GM23248 (cell line): Measurements from ENCODE around the gene ZSCAN5C. TPM values are rescaled to one million over a fixed set of nuclear protein-coding genes. Genes with fewer than 3 reads are reported as not detected.
"Not testable (repeated sequence)": the region's sequence is repeated elsewhere in the genome, so short reads cannot be mapped to it uniquely, and the experiment has no call there.

Experiments used
- DNase-seq: peaks from one replicate; pipeline ENCODE4 v3.0.0-alpha.2; 2015
- H2AFZ ChIP-seq: fragments of 200-600 bp; sonication (generic); 2 replicates; pipeline ENCODE4 v1.6.1; 2016; ENCODE audit warnings: antibody characterized with exemption
- H3F3A ChIP-seq: fragments of 200-600 bp; sonication (generic); 2 replicates; pipeline ENCODE4 v1.6.1; 2016; ENCODE audit warnings: mild to moderate bottlenecking, antibody characterized with exemption, mixed run types; ENCODE audit not compliant: insufficient read depth
- H3K27ac ChIP-seq: fragments of 200-600 bp; sonication (generic); 2 replicates; pipeline ENCODE4 v1.5.1; 2016; ENCODE audit warnings: mild to moderate bottlenecking
- H3K27me3 ChIP-seq: fragments of 200-600 bp; sonication (generic); replicated peaks from 2 replicates; pipeline ENCODE4 v1.6.1; 2016; ENCODE audit warnings: mild to moderate bottlenecking; ENCODE audit not compliant: insufficient read depth
- H3K36me3 ChIP-seq: fragments of 200-600 bp; sonication (generic); 2 replicates; pipeline ENCODE4 v1.6.1; 2016; ENCODE audit warnings: low read depth, mild to moderate bottlenecking
- H3K4me1 ChIP-seq: fragments of 200-600 bp; sonication (generic); 2 replicates; pipeline ENCODE4 v1.6.1; 2016; ENCODE audit warnings: mild to moderate bottlenecking; ENCODE audit not compliant: insufficient read depth
- H3K4me2 ChIP-seq: fragments of 200-600 bp; sonication (generic); one replicate; pipeline ENCODE4 v1.6.1; 2016; ENCODE audit warnings: mild to moderate bottlenecking; ENCODE audit not compliant: unreplicated experiment
- H3K4me3 ChIP-seq: fragments of 200-600 bp; sonication (generic); 2 replicates; pipeline ENCODE4 v1.5.1; 2016; ENCODE audit warnings: mild to moderate bottlenecking
- H3K79me2 ChIP-seq: fragments of 200-600 bp; sonication (generic); 2 replicates; pipeline ENCODE4 v1.6.1; 2016; ENCODE audit warnings: mild to moderate bottlenecking; ENCODE audit not compliant: insufficient read depth
- H3K9ac ChIP-seq: fragments of 200-600 bp; sonication (generic); 2 replicates; pipeline ENCODE4 v1.6.1; 2016; ENCODE audit warnings: mild to moderate bottlenecking
- H3K9me2 ChIP-seq: fragments of 200-600 bp; sonication (generic); 2 replicates; pipeline ENCODE4 v1.6.1; 2016; ENCODE audit warnings: mixed run types, mild to moderate bottlenecking, moderate library complexity; ENCODE audit not compliant: insufficient read depth
- H3K9me3 ChIP-seq: fragments of 200-600 bp; sonication (generic); one replicate; pipeline ENCODE4 v1.6.1; 2017; ENCODE audit warnings: low read depth
- H4K20me1 ChIP-seq: fragments of 200-600 bp; sonication (generic); 2 replicates; pipeline ENCODE4 v1.6.0; 2016; ENCODE audit not compliant: insufficient read depth
- EZH2 ChIP-seq: fragments of 200-600 bp; sonication (generic); IDR thresholded peaks from 2 replicates; pipeline ENCODE4 v1.6.1; 2018; ENCODE audit warnings: antibody characterized with exemption, mild to moderate bottlenecking; ENCODE audit not compliant: insufficient read depth, poor library complexity, severe bottlenecking
- EZH2phosphoT487 ChIP-seq: fragments of 200-600 bp; sonication (generic); IDR thresholded peaks from 2 replicates; pipeline ENCODE4 v1.6.1; 2018; ENCODE audit warnings: antibody characterized with exemption, moderate library complexity, mild to moderate bottlenecking, low read depth; ENCODE audit not compliant: insufficient read depth
- WGBS, 2 experiments: methylation state at CpG; one replicate each; pipeline ENCODE4 v1.1.6; 2015 to 2017; ENCODE audit warnings: low lambda C conversion rate in 2 of 2, low coverage in 1 of 2; ENCODE audit errors: missing lambda C conversion rate in 2 of 2; 5-methylcytosine and 5-hydroxymethylcytosine counted together
- in situ Hi-C: fragments of 300-500 bp; cut with MboI; formaldehyde crosslinking; loops from 2 replicates; pipeline ENCODE4 v1.15.0; 2020
- polyA plus RNA-seq: library from polyadenylated mRNA; unstranded; fragments of >200 nt; fragmentation: Nextera tagmentation; extraction: Ambion mirVana; gene quantifications from 2 replicates; pipeline ENCODE4 v1.2.1, GENCODE V29; 2016
- total RNA-seq: library from RNA; depleted of rRNA; stranded (reverse); fragments of >200 nt; shearing (Covaris generic); gene quantifications from 2 replicates; pipeline ENCODE4 v1.2.3, GENCODE V29; 2014

Gene ZSCAN5C
- total and polyA plus RNA-seq, 2 experiments from 2014 or later = not detected

DNA sequence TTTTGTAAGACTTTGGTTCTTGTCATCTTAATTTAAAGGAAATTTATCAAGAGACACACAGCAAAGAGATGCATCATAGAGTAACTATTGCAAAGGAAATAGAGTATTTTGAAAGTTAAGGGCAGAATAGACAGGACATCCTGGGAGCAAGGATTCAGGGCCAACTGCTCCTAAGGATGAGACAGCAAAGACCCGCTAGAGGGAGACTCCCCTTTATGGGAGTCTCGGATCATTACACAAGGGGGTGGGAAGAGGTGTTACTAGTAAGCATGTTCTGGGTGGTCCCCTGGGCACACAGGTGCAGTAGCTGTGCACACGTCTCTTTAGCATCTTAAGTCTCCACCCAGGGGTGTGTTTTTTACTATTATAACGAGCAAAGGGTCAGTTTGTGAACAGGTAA, 9.6 kb downstream of the ZSCAN5C start:
- Histone ChIP-seq H3K36me3 (no peaks in the 10 kb centered on the region), H3K27ac (no peak overlapping the region), H4K20me1 (no peaks in the 10 kb centered on the region), H3F3A (no peaks in the 10 kb centered on the region), H3K4me1 (no peaks in the 10 kb centered on the region), H3K4me3 (no peak overlapping the region), H3K9ac (no peak overlapping the region), H3K4me2 (no peak overlapping the region), H3K27me3 (no peaks in the 10 kb centered on the region), H2AFZ (no peak overlapping the region), H3K9me3 (no peaks in the 10 kb centered on the region), H3K9me2 (no peaks in the 10 kb centered on the region), H3K79me2 (no peaks in the 10 kb centered on the region)
- in situ Hi-C loops = no loop called here
- 34 to 36% methylated on average over 4 of the region's 4 CpGs for WGBS, 2 experiments
- TF ChIP-seq EZH2phosphoT487 (no peak), EZH2 (no peak)
- DNase-seq = no peak

DNA sequence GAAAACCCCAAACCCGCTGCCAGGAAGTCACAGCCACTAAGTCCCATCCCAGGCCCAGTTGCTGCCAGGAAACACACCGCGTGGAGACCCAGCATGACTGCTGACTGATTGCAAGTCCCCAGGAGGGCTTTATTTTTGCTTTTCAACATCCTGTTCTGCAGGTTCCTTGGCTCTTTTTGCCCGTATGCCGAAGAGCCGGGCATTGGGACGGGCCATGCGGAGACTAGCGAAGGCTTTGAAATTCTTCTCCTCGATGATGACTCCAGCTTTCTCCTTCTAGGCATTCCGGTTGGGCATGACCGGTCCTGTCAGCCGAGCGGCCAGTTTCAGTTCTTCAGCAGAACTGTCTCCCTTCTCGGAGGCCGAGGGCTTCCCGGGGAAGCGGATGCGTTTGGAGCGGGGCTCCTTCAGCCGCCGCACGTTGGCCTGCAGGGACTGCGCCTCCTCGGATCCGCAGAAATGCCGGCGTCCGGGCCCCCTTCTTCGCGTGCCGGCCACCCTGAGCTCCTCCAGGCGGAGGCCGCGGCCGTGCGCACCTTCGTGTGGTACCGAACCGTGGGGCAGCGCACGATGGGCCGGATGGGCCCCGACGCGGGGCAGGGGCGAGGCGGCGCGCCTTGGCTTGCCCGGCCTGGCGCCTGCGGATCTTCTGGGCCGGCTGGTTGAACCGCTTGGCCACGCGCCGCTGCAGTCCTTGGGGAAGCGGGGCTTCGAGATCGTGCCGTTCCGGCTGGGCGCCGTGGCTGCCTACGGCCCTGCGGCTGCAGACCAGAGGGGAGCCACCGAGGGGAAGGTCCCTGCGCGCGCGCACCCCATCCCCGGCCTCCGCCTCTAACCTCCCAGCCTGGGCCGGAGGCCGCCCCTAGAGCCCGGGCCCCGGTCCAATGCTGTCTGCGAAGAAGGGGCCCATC, 15.2 kb downstream of the ZSCAN5C start:
- no peaks in the 10 kb centered on the region for H4K20me1 ChIP-seq
- peak overlapping the region; percentile 69 for H3K4me3 ChIP-seq
- 10 to 11% methylated on average over 58 to 73 of the region's 79 CpGs for whole genome bisulfite sequencing, 2 experiments
- TF ChIP-seq EZH2 (no peak), EZH2phosphoT487 (no peak)
- no peaks in the 10 kb centered on the region for H3K27me3 ChIP-seq
- H3K9me3 ChIP-seq = no peaks in the 10 kb centered on the region
- peak overlapping the region; percentile 92 for H2AFZ ChIP-seq
- no peaks in the 10 kb centered on the region for H3K79me2 ChIP-seq
- peak overlapping the region; percentile 77 for H3K4me2 ChIP-seq
- peak; percentile 61 for DNase-seq
- H3K4me1 ChIP-seq = no peaks in the 10 kb centered on the region
- H3F3A ChIP-seq = no peaks in the 10 kb centered on the region
- H3K9ac ChIP-seq = peak overlapping the region; percentile 51
- H3K36me3 ChIP-seq = no peaks in the 10 kb centered on the region
- in situ Hi-C loops = no loop called here
- H3K27ac ChIP-seq = no peak overlapping the region
- H3K9me2 ChIP-seq = no peaks in the 10 kb centered on the region

DNA sequence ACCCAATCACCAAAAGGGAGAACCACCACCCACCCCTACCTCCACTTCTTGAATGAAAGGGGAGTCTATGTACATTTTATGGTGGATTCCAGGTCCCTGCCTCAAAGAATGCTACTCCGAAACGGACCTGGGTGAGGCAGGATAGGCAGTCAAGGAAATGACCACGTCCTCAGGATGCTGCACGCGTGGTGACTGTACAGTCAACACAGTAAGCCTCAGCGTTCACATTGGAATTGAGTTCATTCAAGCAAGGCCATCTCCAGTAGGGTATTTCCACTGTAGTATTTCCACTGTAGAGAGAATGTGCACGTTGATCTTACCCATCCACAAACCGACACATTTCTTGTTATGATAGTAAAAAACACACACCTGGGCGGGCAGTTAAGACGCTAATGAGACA, 16.9 kb downstream of the ZSCAN5C start:
- in situ Hi-C loops = no loop called here
- TF ChIP-seq EZH2 = no peak
- no peak for TF ChIP-seq EZH2phosphoT487
- 83 to 85% methylated on average over 10 of the region's 10 CpGs for WGBS, 2 experiments
- H3K4me1 ChIP-seq = no peaks in the 10 kb centered on the region
- no peaks in the 10 kb centered on the region for H3K27me3 ChIP-seq
- H4K20me1 ChIP-seq = no peaks in the 10 kb centered on the region
- H3K4me2 ChIP-seq = no peak overlapping the region
- no peaks in the 10 kb centered on the region for H3K9me3 ChIP-seq
- no peaks in the 10 kb centered on the region for H3K36me3 ChIP-seq
- no peaks in the 10 kb centered on the region for H3K9me2 ChIP-seq
- no peaks in the 10 kb centered on the region for H3K79me2 ChIP-seq
- no peak overlapping the region for H2AFZ ChIP-seq
- no peak for DNase-seq
- H3K4me3 ChIP-seq = no peak overlapping the region
- no peak overlapping the region for H3K27ac ChIP-seq
- no peaks in the 10 kb centered on the region for H3F3A ChIP-seq
- no peak overlapping the region for H3K9ac ChIP-seq

DNA sequence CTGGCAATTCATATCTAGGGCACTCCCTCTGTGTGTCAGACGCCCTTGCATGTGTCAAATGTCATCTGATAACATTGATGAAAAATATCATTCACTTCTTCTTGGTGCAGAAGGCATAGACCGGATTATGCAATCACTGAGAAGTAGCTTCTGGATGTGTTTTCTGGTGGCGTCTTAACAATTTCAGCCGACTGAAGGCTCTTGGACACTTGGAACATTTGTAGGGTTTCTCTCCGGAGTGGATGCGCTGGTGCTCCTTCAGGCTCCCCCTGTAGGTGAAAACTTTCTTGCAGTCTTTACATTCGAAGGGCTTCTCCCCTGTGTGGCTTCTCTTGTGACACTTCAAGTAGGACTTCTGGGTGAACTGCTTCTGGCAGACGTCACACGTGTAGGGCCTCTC, 19.4 kb downstream of the ZSCAN5C start:
- H3K9me3 ChIP-seq, H3K4me3 ChIP-seq, H3K36me3 ChIP-seq, H3K9ac ChIP-seq, H3K27ac ChIP-seq, H2AFZ ChIP-seq, in situ Hi-C loops, H3K79me2 ChIP-seq, H3K4me1 ChIP-seq, H3K9me2 ChIP-seq, H4K20me1 ChIP-seq, H3K4me2 ChIP-seq, H3K27me3 ChIP-seq, H3F3A ChIP-seq: not testable (repeated sequence)
- whole genome bisulfite sequencing, 2 experiments = 64 to 67% methylated on average over 9 of the region's 9 CpGs
- DNase-seq = peak; percentile 18

DNA sequence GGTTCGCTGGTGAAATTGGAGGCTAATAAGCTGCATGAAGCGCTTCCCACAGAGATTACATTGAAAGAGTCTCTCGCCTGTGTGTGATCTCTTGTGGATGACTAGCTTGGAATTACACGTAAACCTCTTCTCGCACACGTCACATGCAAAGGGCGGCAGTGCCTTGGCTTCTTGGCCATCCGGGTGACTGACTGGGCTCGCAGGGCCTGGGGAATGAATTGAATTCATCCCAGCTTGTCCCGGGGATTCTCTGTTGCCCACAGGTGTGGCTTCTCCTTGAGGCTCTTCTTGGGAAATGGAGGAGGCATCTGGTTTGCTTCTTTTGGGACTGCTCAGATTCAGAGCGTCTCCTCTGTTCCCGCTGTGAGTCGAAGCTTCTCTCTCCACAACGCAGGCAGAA, 19.8 kb downstream of the ZSCAN5C start:
- no peaks in the 10 kb centered on the region for H3K9me3 ChIP-seq
- H3K4me1 ChIP-seq = no peaks in the 10 kb centered on the region
- DNase-seq = no peak
- H4K20me1 ChIP-seq = no peaks in the 10 kb centered on the region
- no peak overlapping the region for H3K9ac ChIP-seq
- no peaks in the 10 kb centered on the region for H3K9me2 ChIP-seq
- no peaks in the 10 kb centered on the region for H3K36me3 ChIP-seq
- H3K4me2 ChIP-seq = no peak overlapping the region
- in situ Hi-C loops = no loop called here
- no peaks in the 10 kb centered on the region for H3K27me3 ChIP-seq
- H3K4me3 ChIP-seq = no peak overlapping the region
- H3F3A ChIP-seq = no peaks in the 10 kb centered on the region
- H3K79me2 ChIP-seq = no peaks in the 10 kb centered on the region
- no peak overlapping the region for H3K27ac ChIP-seq
- TF ChIP-seq EZH2phosphoT487 (no peak), EZH2 (no peak)
- no peak overlapping the region for H2AFZ ChIP-seq
- 87 to 90% methylated on average over 14 of the region's 14 CpGs for WGBS, 2 experiments
